Vagina (tissue), 2 donors: ENCODE measurements around the gene REEP6.

ENCODE experiments used
- POLR2A ChIP-seq, 2 donors: fragments of 450-650 bp; IDR thresholded peaks; one replicate each; pipeline ENCODE4 v1.6.1; 2017; ENCODE audit warnings: antibody characterized with exemption in 2 of 2, mild to moderate bottlenecking in 2 of 2, moderate library complexity in 2 of 2
- TF ChIP-seq, protein P1 (sequence below), 3 experiments: fragments of 450-650 bp in 2 of 3; fragments of 200-600 bp in 1 of 3; sonication (generic) in 1 of 3; IDR thresholded peaks; one replicate each; pipeline ENCODE4 v1.5.1; 2017 to 2019; ENCODE audit warnings: antibody characterized with exemption in 3 of 3, mild to moderate bottlenecking in 2 of 3, moderate library complexity in 2 of 3

DNA sequence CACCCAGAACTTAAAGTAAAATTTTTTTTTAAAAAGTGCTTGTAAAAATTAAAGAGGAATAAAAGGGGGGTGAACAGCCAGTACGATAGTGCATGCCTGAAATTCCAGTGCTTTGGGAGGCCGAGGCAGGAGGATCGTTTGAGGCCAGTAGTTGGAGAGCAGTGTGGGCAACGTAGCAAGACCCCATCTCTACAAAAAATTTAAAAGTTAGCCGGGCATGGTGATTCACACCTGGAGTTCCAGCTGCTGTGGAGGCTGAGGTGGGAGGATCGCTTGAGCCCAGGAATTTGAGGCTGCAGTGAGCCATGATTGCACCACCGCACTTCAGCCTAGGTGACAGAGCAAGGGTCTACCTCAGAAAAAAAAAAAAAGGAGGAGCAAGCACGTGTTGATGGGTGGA lies 14.0 kb downstream of the REEP6 start:
- no peak for TF ChIP-seq POLR2A (IDR thresholded peaks at IDR 0.05)
- TF ChIP-seq, protein P1, sequence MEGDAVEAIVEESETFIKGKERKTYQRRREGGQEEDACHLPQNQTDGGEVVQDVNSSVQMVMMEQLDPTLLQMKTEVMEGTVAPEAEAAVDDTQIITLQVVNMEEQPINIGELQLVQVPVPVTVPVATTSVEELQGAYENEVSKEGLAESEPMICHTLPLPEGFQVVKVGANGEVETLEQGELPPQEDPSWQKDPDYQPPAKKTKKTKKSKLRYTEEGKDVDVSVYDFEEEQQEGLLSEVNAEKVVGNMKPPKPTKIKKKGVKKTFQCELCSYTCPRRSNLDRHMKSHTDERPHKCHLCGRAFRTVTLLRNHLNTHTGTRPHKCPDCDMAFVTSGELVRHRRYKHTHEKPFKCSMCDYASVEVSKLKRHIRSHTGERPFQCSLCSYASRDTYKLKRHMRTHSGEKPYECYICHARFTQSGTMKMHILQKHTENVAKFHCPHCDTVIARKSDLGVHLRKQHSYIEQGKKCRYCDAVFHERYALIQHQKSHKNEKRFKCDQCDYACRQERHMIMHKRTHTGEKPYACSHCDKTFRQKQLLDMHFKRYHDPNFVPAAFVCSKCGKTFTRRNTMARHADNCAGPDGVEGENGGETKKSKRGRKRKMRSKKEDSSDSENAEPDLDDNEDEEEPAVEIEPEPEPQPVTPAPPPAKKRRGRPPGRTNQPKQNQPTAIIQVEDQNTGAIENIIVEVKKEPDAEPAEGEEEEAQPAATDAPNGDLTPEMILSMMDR (IDR thresholded peaks at IDR 0.05), result no peak
